Keratinocyte (primary cell): ENCODE results near the gene SCARB1. TPM values are rescaled to one million over a fixed set of nuclear protein-coding genes. Genes with fewer than 3 reads are reported as not detected.

Experiments
- DNase-seq: peaks from one replicate; pipeline ENCODE4 v3.0.0-alpha.2; 2011; ENCODE audit warnings: low read depth, missing footprints, low spot score
- FAIRE-seq: peaks from 2 replicates; lab custom pipeline; 2011; peaks lifted over from hg19 to GRCh38; lab: Jason Lieb, UNC
- H2AFZ ChIP-seq: 2 replicates; pipeline ENCODE4 v1.6.0; 2012; ENCODE audit warnings: low read length, control low read depth, inconsistent platforms; ENCODE audit not compliant: control insufficient read depth
- H3K27ac ChIP-seq: 2 replicates; pipeline ENCODE4 v1.5.1; 2011; ENCODE audit warnings: low read length; ENCODE audit not compliant: control insufficient read depth, insufficient read depth
- H3K27me3 ChIP-seq: 3 replicates; pipeline ENCODE4 v1.6.0; 2011; ENCODE audit warnings: low read length; ENCODE audit not compliant: control insufficient read depth, insufficient read depth; ENCODE audit errors: extremely low read depth
- H3K36me3 ChIP-seq, 2 experiments: 2 replicates in 1 of 2; 3 replicates in 1 of 2; pipeline ENCODE4 v1.5.1; 2011; ENCODE audit warnings: low read length in 2 of 2, mild to moderate bottlenecking in 1 of 2; ENCODE audit not compliant: control insufficient read depth in 2 of 2, insufficient read depth in 2 of 2; ENCODE audit errors: extremely low read depth in 1 of 2
- H3K4me1 ChIP-seq: 3 replicates; pipeline ENCODE4 v1.5.1; 2011; ENCODE audit warnings: low read length; ENCODE audit not compliant: control insufficient read depth, insufficient read depth; ENCODE audit errors: extremely low read depth
- H3K4me2 ChIP-seq: 3 replicates; pipeline ENCODE4 v1.6.0; 2011; ENCODE audit warnings: low read depth, low read length; ENCODE audit not compliant: control insufficient read depth, insufficient read depth; ENCODE audit errors: extremely low read depth
- H3K4me3 ChIP-seq, 3 experiments: fragments of 200-600 bp in 1 of 3; sonication (generic) in 1 of 3; 2 replicates in 2 of 3; 3 replicates in 1 of 3; pipeline ENCODE4 v1.5.1; 2011 to 2016; ENCODE audit warnings: low read length in 3 of 3, mild to moderate bottlenecking in 3 of 3, control low read depth in 2 of 3, inconsistent platforms in 1 of 3, low read depth in 1 of 3, mixed read lengths in 1 of 3, mixed run types in 1 of 3, moderate library complexity in 1 of 3; ENCODE audit not compliant: control insufficient read depth in 2 of 3, insufficient read depth in 2 of 3; ENCODE audit errors: extremely low read depth in 1 of 3
- H3K79me2 ChIP-seq: 2 replicates; pipeline ENCODE4 v1.6.0; 2012; ENCODE audit warnings: low read length; ENCODE audit not compliant: control insufficient read depth, insufficient read depth
- H3K9ac ChIP-seq: 3 replicates; pipeline ENCODE4 v1.6.0; 2011; ENCODE audit warnings: low read length; ENCODE audit not compliant: control insufficient read depth, insufficient read depth; ENCODE audit errors: extremely low read depth
- H3K9me1 ChIP-seq: 3 replicates; pipeline ENCODE4 v1.6.0; 2011; ENCODE audit warnings: low read length; ENCODE audit not compliant: control insufficient read depth, insufficient read depth; ENCODE audit errors: extremely low read depth
- H3K9me3 ChIP-seq: 2 replicates; pipeline ENCODE4 v1.5.1; 2012; ENCODE audit warnings: low read depth, low read length; ENCODE audit not compliant: control insufficient read depth
- H4K20me1 ChIP-seq: 3 replicates; pipeline ENCODE4 v1.6.0; 2011; ENCODE audit warnings: low read length; ENCODE audit not compliant: control insufficient read depth, insufficient read depth; ENCODE audit errors: extremely low read depth
- CTCF ChIP-seq, 3 experiments: IDR thresholded peaks in 1 of 3; conservative IDR thresholded peaks in 1 of 3; optimal IDR thresholded peaks in 1 of 3; 2 replicates in 2 of 3; 3 replicates in 1 of 3; pipeline versions ENCODE3 to v1.5.1; 2011; ENCODE audit warnings: low read length in 3 of 3, mild to moderate bottlenecking in 3 of 3, moderate library complexity in 2 of 3, control low read depth in 1 of 3, inconsistent platforms in 1 of 3; ENCODE audit not compliant: insufficient read depth in 2 of 3; ENCODE audit errors: extremely low read depth in 1 of 3
- EZH2 ChIP-seq: IDR thresholded peaks from one replicate; pipeline ENCODE4 v1.6.1; 2012; ENCODE audit warnings: inconsistent platforms, mild to moderate bottlenecking, low read length, moderate library complexity
- dilution Hi-C: fragments of 300-500 bp; cut with MboI; formaldehyde crosslinking; loops from one replicate; pipeline ENCODE4 v1.7.0; 2020; ENCODE audit warnings: low sequenced_read_pairs; ENCODE audit not compliant: extremely low pct_ligation_motif_present
- polyA plus RNA-seq, 5 experiments: library from polyadenylated mRNA; depleted of rRNA in 3 of 5; stranded (reverse) in 3 of 5; stranded (forward) in 1 of 5; unstranded in 1 of 5; fragments of >200 nt; gene quantifications; 1 replicate in 1 of 5; 2 replicates in 3 of 5; 3 replicates in 1 of 5; pipeline versions ENCODE4 v1.2.1 to v1.2.3, GENCODE V29; 2011 to 2012; ENCODE audit warnings: missing spikeins in 2 of 5, low read depth in 1 of 5, low replicate concordance in 1 of 5

Gene SCARB1
- polyA plus RNA-seq, 1 donor (not counting 4 experiments of a cell fraction or from before 2014, with no cell fraction given): 40.9 TPM

GRCh38 chr12:124884587-124885438, 21.1 kb upstream of the SCARB1 start:
- Histone ChIP-seq H3K9me3 (no peaks in the 10 kb centered on the region), H3K4me2 (no peak overlapping the region), H3K36me3 (no peaks in the 10 kb centered on the region), H2AFZ (no peak overlapping the region), H3K4me3 (no peak overlapping the region), H3K4me1 (no peaks in the 10 kb centered on the region), H3K27me3 (no peaks in the 10 kb centered on the region), H3K9me1 (no peaks in the 10 kb centered on the region), H3K79me2 (no peaks in the 10 kb centered on the region), H3K27ac (no peak overlapping the region), H3K9ac (no peak overlapping the region), H4K20me1 (no peaks in the 10 kb centered on the region)
- FAIRE-seq: no peak
- no peak for TF ChIP-seq CTCF (optimal IDR thresholded peaks at IDR 0.05 in 1 of 3, IDR thresholded peaks at IDR 0.05 in 1 of 3, conservative IDR thresholded peaks at IDR 0.05 in 1 of 3; ENCODE audit: extremely low read depth in 1 of 3, insufficient read depth in 2 of 3, low read length in 3 of 3)
- no peak for TF ChIP-seq EZH2
- dilution Hi-C loops: no loop called here
- no peak for DNase-seq

GRCh38 chr12:124883263-124884130, 19.8 kb upstream of the SCARB1 start:
- Histone ChIP-seq H4K20me1 (no peaks in the 10 kb centered on the region), H3K4me3 (no peak overlapping the region), H2AFZ (no peak overlapping the region), H3K27ac (no peak overlapping the region), H3K27me3 (no peaks in the 10 kb centered on the region), H3K79me2 (no peaks in the 10 kb centered on the region), H3K4me1 (no peaks in the 10 kb centered on the region), H3K4me2 (no peak overlapping the region), H3K36me3 (no peaks in the 10 kb centered on the region), H3K9me1 (no peaks in the 10 kb centered on the region), H3K9ac (no peak overlapping the region), H3K9me3 (no peaks in the 10 kb centered on the region)
- FAIRE-seq: no peak
- TF ChIP-seq CTCF (optimal IDR thresholded peaks at IDR 0.05 in 1 of 3, IDR thresholded peaks at IDR 0.05 in 1 of 3, conservative IDR thresholded peaks at IDR 0.05 in 1 of 3; ENCODE audit: extremely low read depth in 1 of 3, insufficient read depth in 2 of 3, low read length in 3 of 3) (no peak), EZH2 (no peak)
- dilution Hi-C loops: no loop called here
- DNase-seq: no peak
